Ovary (tissue), 9 donors: ENCODE results near the gene UBE2QL1. TPM values are rescaled to one million over a fixed set of nuclear protein-coding genes. Genes with fewer than 3 reads are reported as not detected.
"Not testable (repeated sequence)": the region's sequence is repeated elsewhere in the genome, so short reads cannot be mapped to it uniquely, and the experiment has no call there.

Source experiments
- DNase-seq, 5 donors: peaks; one replicate each; pipeline ENCODE4 v3.0.0-alpha.2; 2019 to 2020
- H3K27ac ChIP-seq, 2 donors: fragments of 200-600 bp; one replicate each; pipeline versions ENCODE4 v1.5.1 to v1.8.0; 2019 to 2022
- H3K27me3 ChIP-seq: fragments of 200-600 bp; one replicate; pipeline ENCODE4 v1.8.0; 2022
- H3K36me3 ChIP-seq: fragments of 200-600 bp; sonication (generic); one replicate; pipeline ENCODE4 v1.5.1; 2019
- H3K4me1 ChIP-seq: one replicate; pipeline ENCODE4 v1.8.1; 2013; ENCODE audit warnings: mild to moderate bottlenecking, moderate library complexity; ENCODE audit not compliant: insufficient read depth
- H3K4me3 ChIP-seq: fragments of 200-600 bp; sonication (generic); one replicate; pipeline ENCODE4 v1.5.1; 2017
- H3K9me3 ChIP-seq, 2 donors: fragments of 200-600 bp in 1 of 2; sonication (generic) in 1 of 2; one replicate each; pipeline versions ENCODE4 v1.5.1 to v1.8.1; 2013 to 2019; ENCODE audit warnings: mild to moderate bottlenecking in 1 of 2, moderate library complexity in 1 of 2
- CTCF ChIP-seq, 3 donors: fragments of 450-650 bp in 2 of 3; fragments of 200-600 bp in 1 of 3; IDR thresholded peaks; one replicate each; pipeline versions ENCODE4 v1.5.1 to v1.8.0; 2016 to 2022; ENCODE audit warnings: antibody characterized with exemption in 3 of 3, mild to moderate bottlenecking in 1 of 3
- EP300 ChIP-seq: sonication (generic); formaldehyde crosslinking; IDR thresholded peaks from one replicate; pipeline ENCODE4 v1.6.1; 2017; ENCODE audit warnings: antibody characterized with exemption
- POLR2A ChIP-seq: fragments of 450-650 bp; IDR thresholded peaks from one replicate; pipeline ENCODE4 v1.6.1; 2017; ENCODE audit warnings: antibody characterized with exemption, mild to moderate bottlenecking, moderate library complexity
- WGBS, 3 donors: extraction: QIAGEN DNeasy Blood & Tissue Kit in 1 of 3; methylation state at CpG; one replicate each; pipeline versions ENCODE4 v1.1.5 to v1.1.7; 2013 to 2017; 5-methylcytosine and 5-hydroxymethylcytosine counted together
- intact Hi-C, 4 donors: fragments of 100-400 bp; cut with DNase I; formaldehyde crosslinking; loops; one replicate each; pipeline versions ENCODE4 v1.11.0 to v1.15.1; 2022 to 2023
- polyA plus RNA-seq, 2 donors: library from polyadenylated mRNA; stranded (reverse); fragments of 200-250 nt in 1 of 2; fragments of 350-450 nt in 1 of 2; fragmentation: Illumina TruSeq in 1 of 2; extraction: RNeasy Lipid Tissue Mini Kit (QIAGEN cat#74804) in 1 of 2; gene quantifications; one replicate each; pipeline ENCODE4 v1.2.3, GENCODE V29; 2013 to 2014
- total RNA-seq, 7 donors: library from RNA; depleted of rRNA in 2 of 7; stranded (reverse); fragments of >200 nt in 2 of 7; fragmentation: NEBNext Ultra II Directional in 3 of 7; extraction: Animal tissue kit (Norgen Biotek cat#: 25700) in 3 of 7; gene quantifications; one replicate each; pipeline versions ENCODE4 v1.1.0 to v1.2.4, GENCODE V29; 2016 to 2023
- donor health status: DM: no; HTN: no; CAD: no; lungs with moderate emphysema.
- donor health status: DM: no; HTN: no; CAD: no.
- donor health status: Bipolar disorder and iron deficiency.
- donor health status: DM: yes; HTN: yes; CAD: no.
- donor health status: DM: no; HTN: no; CAD: no.
- donor health status: DM: yes; HTN: yes; CAD: no.

UBE2QL1 gene
- total and polyA plus RNA-seq, 9 donors: 0.30 to 6.4 (median 1.3) TPM

GRCh38 chr5:6510973-6511372 lies 62.3 kb downstream of the UBE2QL1 start:
- WGBS, 3 donors: 92 to 97% (median 97%) methylated on average over 4 of the region's 4 CpGs
- intact Hi-C loops: no loop called here
- H3K36me3 ChIP-seq: no peaks in the 10 kb centered on the region
- H3K4me1 ChIP-seq: peaks cover 2% of the 10 kb centered on the region
- H3K27ac ChIP-seq: no peak overlapping the region
- TF ChIP-seq CTCF (IDR thresholded peaks at IDR 0.05): no peak
- TF ChIP-seq POLR2A: no peak
- TF ChIP-seq EP300: no peak
- H3K9me3 ChIP-seq: no peaks in the 10 kb centered on the region
- no peak overlapping the region for H3K4me3 ChIP-seq
- DNase-seq: no peak
- H3K27me3 ChIP-seq: no peaks in the 10 kb centered on the region

GRCh38 chr5:6515812-6516211 lies 67.2 kb downstream of the UBE2QL1 start:
- H3K36me3 ChIP-seq, intact Hi-C loops, H3K27ac ChIP-seq, DNase-seq, H3K4me3 ChIP-seq, H3K4me1 ChIP-seq, H3K9me3 ChIP-seq, H3K27me3 ChIP-seq: not testable (repeated sequence)
- 47 to 62% (median 50%) methylated on average over 5 of the region's 5 CpGs for WGBS, 3 donors

GRCh38 chr5:6516823-6517222 lies 68.2 kb downstream of the UBE2QL1 start:
- peaks cover 4% of the 10 kb centered on the region for H3K4me1 ChIP-seq
- intact Hi-C loops: no loop called here
- no peaks in the 10 kb centered on the region for H3K27me3 ChIP-seq
- H3K27ac ChIP-seq: no peak overlapping the region
- H3K9me3 ChIP-seq: no peaks in the 10 kb centered on the region
- no peaks in the 10 kb centered on the region for H3K36me3 ChIP-seq
- DNase-seq: no peak
- no peak overlapping the region for H3K4me3 ChIP-seq
- no peak for TF ChIP-seq POLR2A
- TF ChIP-seq CTCF (IDR thresholded peaks at IDR 0.05): no peak
- no peak for TF ChIP-seq EP300
- 5 to 6% (median 5%) methylated on average over 4 of the region's 4 CpGs for WGBS, 3 donors

GRCh38 chr5:6517510-6517909 lies 68.9 kb downstream of the UBE2QL1 start:
- Histone ChIP-seq H3K9me3 (no peaks in the 10 kb centered on the region), H3K4me3 (no peak overlapping the region), H3K27ac (no peak overlapping the region), H3K36me3 (no peaks in the 10 kb centered on the region), H3K27me3 (no peaks in the 10 kb centered on the region), H3K4me1 (peaks cover 4% of the 10 kb centered on the region)
- intact Hi-C loops: no loop called here
- no peak for DNase-seq
- WGBS, 3 donors: 33 to 49% (median 46%) methylated on average over 6 of the region's 6 CpGs
- TF ChIP-seq CTCF (IDR thresholded peaks at IDR 0.05): no peak
- TF ChIP-seq EP300: no peak
- TF ChIP-seq POLR2A: no peak

- Histone ChIP-seq H3K36me3 (no peaks in the 10 kb centered on the region), H3K9me3 (no peaks in the 10 kb centered on the region), H3K4me3 (no peak overlapping the region), H3K27ac (no peak overlapping the region), H3K27me3 (no peaks in the 10 kb centered on the region), H3K4me1 (peaks cover 4% of the 10 kb centered on the region)
- 82 to 88% (median 88%) methylated on average over 9 of the region's 9 CpGs for WGBS, 3 donors
- DNase-seq: no peak
- no peak for TF ChIP-seq CTCF (IDR thresholded peaks at IDR 0.05)
- no peak for TF ChIP-seq POLR2A
- TF ChIP-seq EP300: no peak
- intact Hi-C loops: no loop called here
Observed at GRCh38 chr5:6518298-6519057, 69.8 kb downstream of the UBE2QL1 start.
